ENCODE results near the gene NEIL3.

GRCh38 chr4:177380730-177381287 lies 71.1 kb downstream of the NEIL3 start:
- no peak for TF ChIP-seq CTCF (IDR thresholded peaks at IDR 0.05)
- TF ChIP-seq EP300 (IDR thresholded peaks at IDR 0.05) = no peak
- no peak for TF ChIP-seq POLR2AphosphoS5 (IDR thresholded peaks at IDR 0.05)

Measured in gastroesophageal sphincter (tissue), 3 donors.